Left renal cortex interstitium (tissue), 4 donors: Measurements from ENCODE around the gene SNX27. TPM values are rescaled to one million over a fixed set of nuclear protein-coding genes. Genes with fewer than 3 reads are reported as not detected.
"Not testable (repeated sequence)": the region's sequence is repeated elsewhere in the genome, so short reads cannot be mapped to it uniquely, and the experiment has no call there.

Experiments used
- DNase-seq, 4 donors: peaks; one replicate each; pipeline ENCODE4 v3.0.0-alpha.2; 2013; ENCODE audit warnings: low read depth in 4 of 4, low spot score in 2 of 4, missing footprints in 1 of 4
- polyA plus RNA-seq, 4 donors: library from polyadenylated mRNA; unstranded; fragments of 120-200 nt; gene quantifications; one replicate each; pipeline ENCODE4 v1.2.1, GENCODE V29; 2013; ENCODE audit not compliant: insufficient read length in 4 of 4

SNX27 gene
- polyA plus RNA-seq, 4 donors: 16.3 to 29.6 (median 23.0) TPM

DNA sequence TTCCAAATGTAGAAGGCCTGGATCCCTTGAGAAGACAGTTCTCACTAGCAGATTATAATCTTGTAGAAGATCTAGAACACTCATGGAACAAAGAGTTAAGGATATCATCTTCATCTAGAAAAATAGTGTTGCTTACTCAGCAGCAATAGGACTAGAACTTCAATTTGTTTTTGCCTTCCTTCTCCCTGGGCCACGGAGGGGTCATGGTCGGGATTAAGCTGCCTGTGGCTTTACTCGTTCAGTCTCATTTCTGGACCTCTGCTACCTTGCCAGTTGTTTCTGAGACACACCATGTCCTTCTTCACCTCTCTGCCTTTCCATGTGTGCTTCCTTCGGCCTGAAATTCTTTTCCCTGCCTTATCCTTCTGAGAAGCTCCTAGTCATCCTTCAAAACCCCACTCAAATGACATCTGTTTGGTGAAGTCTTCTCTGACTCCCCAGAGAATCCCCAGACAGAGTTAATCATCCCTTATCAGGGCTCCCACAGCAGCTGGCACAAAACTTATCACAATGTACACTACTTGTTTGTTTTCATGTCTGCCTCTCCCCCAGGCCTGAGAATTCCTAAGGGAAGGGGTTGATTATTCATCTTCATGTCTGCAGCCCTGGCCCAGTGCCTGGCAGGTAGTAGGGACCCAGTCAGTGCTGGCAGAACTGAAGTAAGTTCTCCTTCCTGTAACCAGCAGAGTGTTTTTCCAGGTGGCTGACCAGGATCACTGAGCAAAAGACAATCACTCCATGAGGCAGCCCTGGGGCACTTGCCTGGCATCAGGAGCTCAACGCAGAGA, 15.5 kb upstream of the SNX27 start:
- DNase-seq: no peak

GRCh38 chr1:151602550-151602949, 9.3 kb upstream of the SNX27 start:
- not testable (repeated sequence) for DNase-seq

GRCh38 chr1:151604291-151604690, 7.6 kb upstream of the SNX27 start:
- no peak for DNase-seq

GRCh38 chr1:151606384-151606783, 5.5 kb upstream of the SNX27 start:
- DNase-seq: no peak

- no peak for DNase-seq
These were observed 5.0 kb upstream of the SNX27 start for GRCh38 chr1:151606857-151607256.

GRCh38 chr1:151610142-151610541, 1.7 kb upstream of the SNX27 start:
- DNase-seq: no peak

- DNase-seq: no peak
These were observed 511 bp upstream of the SNX27 start for GRCh38 chr1:151611288-151611790.

GRCh38 chr1:151612501-151613281, 841 bp downstream of the SNX27 start:
- no peak for DNase-seq

GRCh38 chr1:151613282-151613780, 1.5 kb downstream of the SNX27 start:
- DNase-seq: no peak

GRCh38 chr1:151615711-151616504, 4.1 kb downstream of the SNX27 start:
- DNase-seq: no peak

DNA sequence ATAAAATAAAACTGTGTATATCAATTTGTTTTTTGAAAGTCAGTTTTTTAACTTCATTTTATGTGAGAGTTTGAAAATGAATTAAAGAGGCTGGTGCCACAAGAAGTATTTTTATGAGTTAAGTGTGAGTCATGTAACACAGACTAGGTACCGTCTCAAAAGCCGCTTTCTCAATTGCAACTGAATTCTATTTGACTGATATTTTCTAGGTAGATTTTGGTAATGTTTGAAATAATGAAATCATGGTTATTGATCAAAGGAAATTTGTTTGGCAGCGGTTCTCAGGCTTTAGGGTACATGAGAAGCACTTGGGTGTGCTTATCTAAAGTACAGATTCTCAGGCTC, 4.6 kb downstream of the SNX27 start:
- no peak for DNase-seq

GRCh38 chr1:151618003-151618402, 6.2 kb downstream of the SNX27 start:
- DNase-seq: no peak

DNA sequence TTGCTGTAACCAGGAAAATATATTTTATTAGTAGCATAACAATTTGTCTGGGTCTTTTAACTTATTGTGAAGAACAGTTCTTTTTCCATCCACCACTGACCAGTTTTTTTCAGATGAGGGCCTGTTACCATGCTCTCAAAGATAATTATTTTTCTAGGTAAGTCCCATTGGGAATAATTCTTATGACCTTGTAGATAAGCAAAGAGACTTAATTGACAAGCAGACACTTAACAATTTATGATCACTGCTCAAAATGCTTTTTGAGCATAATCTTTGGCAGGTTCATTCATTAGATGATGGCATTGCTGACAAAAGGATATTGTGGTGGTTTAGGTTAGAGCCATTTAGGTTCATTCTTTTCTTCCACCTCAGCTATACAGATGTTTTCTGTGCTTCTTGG, 6.6 kb downstream of the SNX27 start:
- no peak for DNase-seq

DNA sequence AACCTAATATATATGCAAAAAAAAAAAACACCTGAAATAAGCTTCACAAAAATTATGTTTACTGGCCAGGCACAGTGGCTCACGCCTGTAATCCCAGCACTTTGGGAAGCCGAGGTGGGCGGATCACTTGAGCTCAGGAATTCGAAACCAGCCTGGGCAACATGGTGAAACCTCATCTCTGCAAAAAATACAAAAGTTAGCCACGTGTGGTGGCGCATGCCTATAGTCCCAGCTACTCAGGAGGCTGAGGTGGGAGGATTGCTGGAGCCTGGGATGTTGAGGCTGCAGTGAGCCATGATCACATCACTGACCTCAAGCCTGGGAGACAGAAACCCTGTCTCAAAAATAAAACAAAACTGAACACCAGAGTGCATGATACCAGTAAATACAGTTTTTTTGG, 7.1 kb downstream of the SNX27 start:
- DNase-seq: not testable (repeated sequence)

DNA sequence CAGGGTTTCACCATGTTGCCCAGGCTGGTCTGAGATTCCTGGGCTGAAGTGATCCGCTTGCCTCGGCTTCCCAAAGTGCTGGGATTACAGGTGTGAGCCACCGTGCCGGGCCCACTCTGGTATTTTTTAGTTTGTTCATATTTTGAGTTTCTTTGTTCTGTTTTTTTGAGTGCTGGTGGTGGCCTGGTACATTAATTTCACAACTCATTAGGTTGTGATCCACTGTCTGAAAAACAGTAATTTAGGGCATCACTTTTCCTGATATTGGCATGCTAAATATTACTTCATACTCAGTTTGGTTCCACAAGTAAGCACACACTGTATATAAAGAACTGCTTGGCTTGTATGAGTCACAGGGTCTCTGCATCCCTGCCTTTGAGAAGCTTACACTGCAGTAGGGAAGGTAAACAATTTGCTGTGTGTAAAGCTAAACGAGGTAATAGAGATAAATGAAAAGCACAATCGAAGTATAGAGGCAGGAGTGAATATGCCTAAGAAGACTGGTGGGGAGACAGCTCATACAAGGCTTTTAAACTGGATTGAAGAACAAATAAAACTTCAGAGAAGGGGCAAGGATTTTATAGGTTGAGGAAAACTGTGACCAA, 7.7 kb downstream of the SNX27 start:
- no peak for DNase-seq

- DNase-seq: no peak
These were observed 8.4 kb downstream of the SNX27 start for GRCh38 chr1:151620286-151620685.

DNA sequence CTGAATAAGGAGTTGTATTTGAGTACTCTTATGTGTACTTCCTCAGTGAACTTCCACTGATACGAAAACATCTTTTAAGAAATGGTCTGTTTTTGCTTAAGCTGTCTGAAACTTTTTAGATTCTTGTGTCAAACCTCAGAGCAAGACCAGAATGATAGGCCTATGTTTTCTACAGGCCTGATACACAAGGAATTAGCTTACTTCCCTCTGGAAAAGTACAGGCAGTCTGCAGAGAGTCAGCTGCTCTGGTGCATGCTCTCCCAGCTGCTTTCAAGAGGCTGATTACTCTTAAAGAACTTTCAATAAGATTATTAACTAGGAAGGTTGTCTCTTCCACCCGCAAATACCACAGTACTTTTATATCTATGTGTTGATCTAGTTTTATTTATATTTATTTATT, 9.5 kb downstream of the SNX27 start:
- no peak for DNase-seq

DNA sequence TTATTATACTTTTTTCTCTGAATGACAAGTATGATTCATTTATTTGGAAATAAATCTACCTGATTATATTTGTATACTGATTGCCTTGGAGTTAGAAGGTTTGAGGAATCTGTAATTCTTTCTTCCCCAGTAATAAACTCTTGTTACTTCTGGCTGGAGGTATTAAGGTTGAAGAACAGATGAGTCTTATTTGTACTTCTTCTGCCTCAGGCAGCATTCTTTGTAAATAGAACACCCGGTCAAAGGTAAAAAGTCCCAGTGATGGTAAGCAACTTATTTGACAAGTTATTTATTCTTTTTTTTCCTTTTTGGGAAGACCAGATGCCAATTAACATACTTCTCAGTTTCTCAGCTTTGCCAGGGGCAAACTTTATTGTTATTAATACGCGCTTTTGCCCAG, 12.9 kb downstream of the SNX27 start:
- no peak for DNase-seq

- DNase-seq: no peak
These were observed 15.0 kb downstream of the SNX27 start for GRCh38 chr1:151626740-151627334.

GRCh38 chr1:151629278-151629677, 17.4 kb downstream of the SNX27 start:
- no peak for DNase-seq
